CD4-positive, alpha-beta T cell (primary cell): ENCODE data around the gene KANSL1. TPM values are rescaled to one million over a fixed set of nuclear protein-coding genes. Genes with fewer than 3 reads are reported as not detected.
A peak's percentile ranks its signal among the peaks of the same experiment; 100 is the strongest.
"Not testable (repeated sequence)": the region's sequence is repeated elsewhere in the genome, so short reads cannot be mapped to it uniquely, and the experiment has no call there.

ENCODE experiments used
- ATAC-seq: fragments of 200-7000 bp; cut with Tn5 transposase; one replicate; pipeline ENCODE4 v1.10.0; 2022; ENCODE audit warnings: mild to moderate bottlenecking; ENCODE audit not compliant: poor library complexity
- CTCF ChIA-PET: fragments of 350-600 bp; sonication (Branson Sonifier 250); formaldehyde crosslinking; loops from one replicate; lab custom pipeline; 2021; ENCODE audit warnings: antibody characterized with exemption, inconsistent platforms; lab: Charles Lee
- POLR2A ChIA-PET: fragments of 350-600 bp; sonication (Branson Sonifier 250); formaldehyde crosslinking; loops from one replicate; lab custom pipeline; 2021; ENCODE audit warnings: antibody characterized with exemption, inconsistent platforms; lab: Charles Lee
- DNase-seq, 14 experiments: peaks; one replicate each; pipeline ENCODE4 v3.0.0-alpha.2; 2013 to 2020; ENCODE audit warnings: mixed read lengths in 2 of 14
- H3K27ac ChIP-seq, 2 donors: one replicate each; pipeline versions ENCODE4 v1.5.1 to v1.7.0; 2013; ENCODE audit warnings: low read length in 2 of 2, low read depth in 1 of 2, mild to moderate bottlenecking in 1 of 2
- H3K27me3 ChIP-seq, 2 experiments: 1 replicate in 1 of 2; 2 replicates in 1 of 2; pipeline versions ENCODE4 v1.6.1 to v1.7.0; 2013; ENCODE audit warnings: low read length in 2 of 2, control low read depth in 1 of 2, mild to moderate bottlenecking in 1 of 2, moderate library complexity in 1 of 2; ENCODE audit not compliant: insufficient read depth in 2 of 2, control insufficient read depth in 1 of 2
- H3K36me3 ChIP-seq: one replicate; pipeline ENCODE4 v1.6.1; 2013; ENCODE audit warnings: low read length, control low read depth; ENCODE audit not compliant: insufficient read depth
- H3K4me1 ChIP-seq: one replicate; pipeline ENCODE4 v1.6.1; 2013; ENCODE audit warnings: low read length, control low read depth; ENCODE audit not compliant: insufficient read depth
- H3K4me3 ChIP-seq: one replicate; pipeline ENCODE4 v1.5.1; 2013; ENCODE audit warnings: mild to moderate bottlenecking, low read length, moderate library complexity
- H3K9me3 ChIP-seq, 2 experiments: 1 replicate in 1 of 2; 2 replicates in 1 of 2; pipeline versions ENCODE4 v1.6.1 to v1.7.0; 2013; ENCODE audit warnings: low read length in 2 of 2, mild to moderate bottlenecking in 2 of 2, control low read depth in 1 of 2, moderate library complexity in 1 of 2; ENCODE audit not compliant: control insufficient read depth in 1 of 2, insufficient read depth in 1 of 2
- H3K27ac Mint-ChIP-seq: one replicate; pipeline ENCODE4 v1.8.0; 2020; ENCODE audit warnings: mixed read lengths
- H3K27me3 Mint-ChIP-seq: one replicate; pipeline ENCODE4 v1.8.0; 2021; ENCODE audit warnings: mixed read lengths
- H3K36me3 Mint-ChIP-seq: one replicate; pipeline ENCODE4 v1.8.0; 2021; ENCODE audit warnings: low read depth, mixed read lengths
- H3K4me1 Mint-ChIP-seq: one replicate; pipeline ENCODE4 v1.8.0; 2021; ENCODE audit warnings: low read depth, mixed read lengths
- H3K4me3 Mint-ChIP-seq: one replicate; pipeline ENCODE4 v1.8.0; 2020; ENCODE audit warnings: mild to moderate bottlenecking, mixed read lengths
- H3K9me3 Mint-ChIP-seq: one replicate; pipeline ENCODE4 v1.8.0; 2020; ENCODE audit warnings: mixed read lengths
- intact Hi-C, 2 experiments: fragments of 100-400 bp; cut with DNase I in 1 of 2; cut with micrococcal nuclease in 1 of 2; formaldehyde crosslinking; loops; one replicate each; pipeline versions ENCODE4 v1.15.1 to v1.9.0; 2023 to 2025; cut with DNase I, micrococcal nuclease
- total RNA-seq, 174 experiments: library from RNA in 2 of 174; stranded (reverse) in 2 of 174; gene quantifications; one replicate each; pipeline ENCODE4 v1.2.3 and lab custom pipeline; 2021 to 2026
- TF ChIP-seq, protein P1 (sequence below): fragments of 200-600 bp; IDR thresholded peaks from one replicate; pipeline ENCODE4 v1.8.0; 2022; ENCODE audit warnings: antibody characterized with exemption, mild to moderate bottlenecking

The KANSL1 gene
- total RNA-seq, 2 experiments from 2014 or later = 122 to 125 TPM

DNA sequence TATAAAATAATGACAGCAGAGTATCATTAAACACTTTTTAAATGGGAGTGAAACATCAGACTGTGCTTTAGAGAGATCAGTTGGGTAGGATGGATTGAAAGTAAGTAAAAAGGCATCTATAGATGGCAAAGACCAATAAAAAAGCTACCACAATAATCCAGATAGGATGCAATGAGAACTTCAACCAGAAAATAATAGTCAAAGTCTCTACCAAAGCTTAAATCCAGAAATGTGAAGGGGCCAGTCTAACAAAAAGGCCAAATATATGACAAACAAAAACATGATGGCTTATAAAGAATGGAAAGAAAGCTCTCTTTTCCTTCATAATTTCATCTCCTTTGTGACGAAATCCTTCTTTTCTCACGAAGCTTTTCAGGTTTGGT is 12.3 kb downstream of the KANSL1 start:
- H3K9me3 ChIP-seq = no peaks in the 10 kb centered on the region
- peaks cover 96% of the 10 kb centered on the region for H3K4me1 Mint-ChIP-seq
- no peaks in the 10 kb centered on the region for H3K36me3 ChIP-seq
- CTCF ChIA-PET = interaction anchor here (1.0 to 4.4 kb wide), 4 partner anchors 12 to 30 kb away, joined by 3 to 20 read pairs (median 4); partner anchors contain the start of gene KANSL1
- no peaks in the 10 kb centered on the region for H3K27me3 ChIP-seq
- H3K27me3 Mint-ChIP-seq = no peaks in the 10 kb centered on the region
- ATAC-seq (no peak), DNase-seq (no peak)
- TF ChIP-seq, protein P1, sequence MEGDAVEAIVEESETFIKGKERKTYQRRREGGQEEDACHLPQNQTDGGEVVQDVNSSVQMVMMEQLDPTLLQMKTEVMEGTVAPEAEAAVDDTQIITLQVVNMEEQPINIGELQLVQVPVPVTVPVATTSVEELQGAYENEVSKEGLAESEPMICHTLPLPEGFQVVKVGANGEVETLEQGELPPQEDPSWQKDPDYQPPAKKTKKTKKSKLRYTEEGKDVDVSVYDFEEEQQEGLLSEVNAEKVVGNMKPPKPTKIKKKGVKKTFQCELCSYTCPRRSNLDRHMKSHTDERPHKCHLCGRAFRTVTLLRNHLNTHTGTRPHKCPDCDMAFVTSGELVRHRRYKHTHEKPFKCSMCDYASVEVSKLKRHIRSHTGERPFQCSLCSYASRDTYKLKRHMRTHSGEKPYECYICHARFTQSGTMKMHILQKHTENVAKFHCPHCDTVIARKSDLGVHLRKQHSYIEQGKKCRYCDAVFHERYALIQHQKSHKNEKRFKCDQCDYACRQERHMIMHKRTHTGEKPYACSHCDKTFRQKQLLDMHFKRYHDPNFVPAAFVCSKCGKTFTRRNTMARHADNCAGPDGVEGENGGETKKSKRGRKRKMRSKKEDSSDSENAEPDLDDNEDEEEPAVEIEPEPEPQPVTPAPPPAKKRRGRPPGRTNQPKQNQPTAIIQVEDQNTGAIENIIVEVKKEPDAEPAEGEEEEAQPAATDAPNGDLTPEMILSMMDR = no peak
- H3K9me3 Mint-ChIP-seq = no peaks in the 10 kb centered on the region
- intact Hi-C loops = no loop called here
- peak overlapping the region; percentile 32 for H3K27ac Mint-ChIP-seq
- peaks cover 35% of the 10 kb centered on the region for H3K36me3 Mint-ChIP-seq
- H3K4me1 ChIP-seq = peaks cover 64% of the 10 kb centered on the region
- H3K27ac ChIP-seq = no peak overlapping the region
- POLR2A ChIA-PET = interaction anchor here (1.1 to 6.7 kb wide), 2 partner anchors 11 to 12 kb away, joined by 4 to 33 read pairs; partner anchors contain the start of gene KANSL1
- peak overlapping the region; percentile 45 for H3K4me3 Mint-ChIP-seq
- no peak overlapping the region for H3K4me3 ChIP-seq

DNA sequence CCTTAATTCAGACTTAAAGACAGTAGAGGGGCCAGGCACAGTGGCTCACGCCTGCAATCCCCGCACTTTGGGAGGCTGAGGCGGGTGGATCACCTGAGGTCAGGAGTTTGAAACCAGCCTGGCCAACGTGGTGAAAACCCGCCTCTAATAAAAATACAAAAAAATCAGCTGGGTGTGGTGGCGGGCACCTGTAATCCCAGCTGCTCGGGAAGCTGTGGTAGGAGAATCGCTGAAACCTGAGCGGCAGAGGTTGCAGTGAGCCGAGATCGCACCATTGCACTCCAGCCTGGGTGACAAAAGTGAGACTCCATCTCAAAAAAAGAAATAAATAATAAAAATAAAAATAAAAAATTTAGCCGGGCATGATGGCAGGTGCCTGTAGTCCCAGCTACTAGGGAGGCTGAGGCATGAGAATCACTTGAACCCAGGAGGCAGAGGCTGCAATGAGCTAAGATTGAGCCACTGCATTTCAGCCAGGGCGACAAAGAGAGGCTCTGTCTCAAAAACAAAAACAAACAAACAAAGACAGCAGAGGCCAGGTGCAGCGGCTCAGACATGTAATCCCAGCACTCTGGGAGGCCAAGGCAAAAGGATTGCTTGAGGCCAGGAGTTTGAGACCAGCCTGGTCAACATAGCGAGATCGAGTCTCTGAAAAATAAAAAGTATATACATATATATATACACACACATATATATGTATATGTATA is 12.9 kb downstream of the KANSL1 start:
- ATAC-seq = not testable (repeated sequence)
- peak overlapping the region; percentile 32 for H3K27ac Mint-ChIP-seq

DNA sequence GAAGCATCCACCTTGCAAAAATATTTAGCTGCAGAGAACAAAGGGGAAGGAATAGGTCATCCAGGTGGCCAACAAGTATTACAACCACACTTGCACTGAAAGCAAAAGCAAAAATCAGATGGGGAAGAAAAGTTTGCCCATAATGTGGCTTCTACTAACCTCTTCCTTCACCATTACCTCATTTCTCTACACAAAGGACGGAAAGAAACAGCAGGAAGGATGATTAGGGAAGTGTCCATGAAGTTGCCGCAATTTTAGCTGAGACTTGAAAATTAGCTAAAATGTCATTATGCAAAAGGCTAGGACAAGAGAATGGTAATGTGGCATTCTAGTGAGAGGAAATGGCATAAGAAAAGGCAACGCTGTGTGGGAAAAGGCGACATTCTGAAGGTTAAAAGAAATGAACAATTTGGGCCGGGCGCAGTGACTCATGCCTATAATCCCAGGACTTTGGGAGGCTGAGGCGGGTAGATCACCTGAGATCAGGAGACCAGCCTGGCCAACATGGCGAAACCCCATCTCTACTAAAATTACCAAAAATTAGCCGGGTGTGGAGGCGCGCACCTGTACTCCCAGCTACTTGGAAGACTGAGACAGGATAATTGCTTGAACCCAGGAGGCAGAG is 13.7 kb downstream of the KANSL1 start:
- peak; percentile 45 for ATAC-seq
- peaks cover 36% of the 10 kb centered on the region for H3K36me3 Mint-ChIP-seq
- intact Hi-C loops = loop anchor here (2.0 to 5.0 kb wide), 2 partner anchors 13 to 37 kb away; partner anchors contain the start of gene KANSL1 (in 1 of the 2)
- Histone ChIP-seq H3K27me3 (no peaks in the 10 kb centered on the region), H3K36me3 (no peaks in the 10 kb centered on the region), H3K9me3 (no peaks in the 10 kb centered on the region), H3K27ac (no peak overlapping the region), H3K4me1 (peaks cover 57% of the 10 kb centered on the region), H3K4me3 (no peak overlapping the region)
- CTCF ChIA-PET = interaction anchor here (0.7 to 4.4 kb wide), 6 partner anchors 8 to 96 kb away, joined by 3 to 20 read pairs (median 4); partner anchors contain the start of gene KANSL1
- POLR2A ChIA-PET = interaction anchor here (6.7 kb wide), 1 partner anchor 14 kb away, joined by 33 read pairs; the partner anchor contains the start of gene KANSL1
- H3K27me3 Mint-ChIP-seq = no peaks in the 10 kb centered on the region
- TF ChIP-seq, protein P1 = no peak
- H3K4me1 Mint-ChIP-seq = peaks cover 94% of the 10 kb centered on the region
- peak overlapping the region; percentile 80 for H3K27ac Mint-ChIP-seq
- DNase-seq = peak in 3 of 14 experiments; percentile 27 to 54 (median 32)
- H3K9me3 Mint-ChIP-seq = no peaks in the 10 kb centered on the region
- H3K4me3 Mint-ChIP-seq = peak overlapping the region; percentile 53

More for the DNA sequence above, 12.9 kb downstream of the KANSL1 start:
- H3K36me3 Mint-ChIP-seq = peaks cover 36% of the 10 kb centered on the region
- POLR2A ChIA-PET = interaction anchor here (1.1 to 6.7 kb wide), 2 partner anchors 12 to 13 kb away, joined by 4 to 33 read pairs; partner anchors contain the start of gene KANSL1
- H3K9me3 ChIP-seq, intact Hi-C loops, DNase-seq, H3K9me3 Mint-ChIP-seq, H3K4me3 ChIP-seq, H3K27ac ChIP-seq, H3K36me3 ChIP-seq, H3K27me3 ChIP-seq, H3K4me3 Mint-ChIP-seq, H3K27me3 Mint-ChIP-seq: not testable (repeated sequence)
- H3K4me1 Mint-ChIP-seq = peaks cover 96% of the 10 kb centered on the region
- H3K4me1 ChIP-seq = peaks cover 60% of the 10 kb centered on the region
- CTCF ChIA-PET = interaction anchor here (0.7 to 4.4 kb wide), 4 partner anchors 13 to 96 kb away, joined by 3 to 20 read pairs (median 4); partner anchors contain the start of gene KANSL1
